Activated naive CD8-positive, alpha-beta T cell (primary cell): Measurements from ENCODE around the gene KRT34.
"Not testable (repeated sequence)": the region's sequence is repeated elsewhere in the genome, so short reads cannot be mapped to it uniquely, and the experiment has no call there.

Source experiments
- H3K27ac Mint-ChIP-seq: one replicate; pipeline ENCODE4 v1.8.0; 2021; ENCODE audit warnings: mixed read lengths
- H3K27me3 Mint-ChIP-seq: one replicate; pipeline ENCODE4 v1.8.0; 2021; ENCODE audit warnings: mixed read lengths
- H3K36me3 Mint-ChIP-seq: one replicate; pipeline ENCODE4 v1.8.0; 2021; ENCODE audit warnings: mixed read lengths
- H3K4me1 Mint-ChIP-seq: one replicate; pipeline ENCODE4 v1.8.0; 2021; ENCODE audit warnings: low read depth, mixed read lengths
- H3K4me3 Mint-ChIP-seq: one replicate; pipeline ENCODE4 v1.8.0; 2021; ENCODE audit warnings: mild to moderate bottlenecking, mixed read lengths
- H3K9me3 Mint-ChIP-seq: one replicate; pipeline ENCODE4 v1.8.0; 2021; ENCODE audit warnings: low read depth, mixed read lengths

The KRT34 gene

DNA sequence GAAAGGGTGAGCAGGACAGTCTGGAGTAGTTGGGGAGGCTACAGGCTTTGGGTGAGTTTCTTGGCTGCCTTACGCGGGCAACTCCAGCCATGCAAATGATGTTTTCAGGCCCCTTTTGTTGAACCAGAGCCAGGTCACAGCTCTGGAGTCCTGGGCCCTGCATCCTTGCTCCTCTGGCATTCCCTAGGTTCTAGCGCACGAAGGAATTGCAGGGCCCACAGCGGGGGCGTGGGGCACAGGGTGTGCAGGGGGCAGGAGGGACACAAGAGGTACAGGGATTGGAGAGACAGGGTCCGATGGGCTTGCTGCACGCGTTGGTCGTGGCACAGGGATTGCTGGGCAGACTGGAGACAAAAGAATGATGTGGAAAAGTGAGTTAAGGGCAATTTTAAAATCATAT, 11.7 kb upstream of the KRT34 start:
- Mint-ChIP-seq H3K36me3 (no peaks in the 10 kb centered on the region), H3K4me3 (no peak overlapping the region), H3K27me3 (peaks cover 2% of the 10 kb centered on the region), H3K9me3 (no peaks in the 10 kb centered on the region), H3K4me1 (peaks cover 4% of the 10 kb centered on the region), H3K27ac (no peak overlapping the region)

DNA sequence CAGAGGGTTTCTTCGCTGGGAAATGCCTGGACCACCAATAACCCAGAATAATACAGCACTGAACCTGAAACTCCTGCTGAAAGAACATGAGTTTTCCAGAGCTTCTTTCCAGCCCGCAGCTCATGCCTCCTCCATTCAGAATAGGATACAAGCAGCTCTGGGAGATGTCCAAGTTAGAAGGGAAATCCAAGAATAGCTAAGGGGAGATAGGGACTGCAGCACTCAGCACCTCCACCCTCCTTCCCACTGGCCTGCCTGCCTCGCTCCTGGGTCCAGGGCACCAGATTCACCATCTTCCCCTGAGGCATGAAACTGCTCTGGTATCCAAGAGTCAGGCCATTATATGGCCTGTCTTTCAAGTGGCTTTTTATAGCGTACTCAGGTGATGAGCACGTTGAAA, 11.2 kb upstream of the KRT34 start:
- Mint-ChIP-seq H3K27ac (no peak overlapping the region), H3K27me3 (peaks cover 2% of the 10 kb centered on the region), H3K4me3 (no peak overlapping the region), H3K9me3 (no peaks in the 10 kb centered on the region), H3K36me3 (no peaks in the 10 kb centered on the region), H3K4me1 (peaks cover 7% of the 10 kb centered on the region)

DNA sequence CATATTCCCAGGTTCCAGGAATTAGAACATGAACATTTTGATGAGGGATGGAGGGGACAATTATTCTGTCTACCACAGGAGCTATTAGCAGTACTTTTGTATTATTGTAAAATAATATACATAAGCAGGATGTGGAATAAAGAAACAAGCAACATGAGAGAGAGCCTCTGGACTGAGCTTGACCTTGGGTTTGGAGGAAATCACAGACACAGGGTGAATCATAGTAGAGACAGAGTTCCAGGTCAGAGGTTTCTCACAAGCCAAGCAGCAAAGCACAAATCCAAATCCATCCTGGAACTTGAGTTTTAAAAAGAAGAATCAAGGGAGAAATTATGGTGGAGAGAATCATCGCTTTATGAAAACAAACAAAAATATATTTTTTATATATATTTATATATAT, 10.2 kb upstream of the KRT34 start:
- no peak overlapping the region for H3K4me3 Mint-ChIP-seq
- H3K27me3 Mint-ChIP-seq: peaks cover 2% of the 10 kb centered on the region
- H3K4me1 Mint-ChIP-seq: peaks cover 7% of the 10 kb centered on the region
- no peak overlapping the region for H3K27ac Mint-ChIP-seq
- peaks cover 1% of the 10 kb centered on the region for H3K36me3 Mint-ChIP-seq
- no peaks in the 10 kb centered on the region for H3K9me3 Mint-ChIP-seq

DNA sequence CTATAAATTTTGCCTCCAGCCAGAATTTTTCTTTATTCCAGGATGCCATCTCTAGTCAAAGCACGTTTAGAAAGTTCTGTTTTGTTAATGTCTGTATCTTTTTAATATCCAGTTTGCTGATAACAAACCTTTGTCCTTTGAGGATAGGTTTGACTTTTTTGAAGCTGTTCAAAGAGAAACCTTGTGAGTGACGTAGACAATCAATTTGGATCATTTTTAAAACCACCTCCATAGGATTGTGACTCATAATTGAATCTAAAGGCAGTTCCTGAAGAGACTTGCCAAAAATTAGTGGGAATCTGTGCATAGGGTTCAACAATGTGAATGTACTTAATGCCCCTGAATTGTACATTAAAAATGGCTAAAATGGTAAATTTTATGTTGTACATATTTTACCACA, 9.4 kb upstream of the KRT34 start:
- Mint-ChIP-seq H3K4me1 (peaks cover 7% of the 10 kb centered on the region), H3K4me3 (no peak overlapping the region), H3K27me3 (peaks cover 2% of the 10 kb centered on the region), H3K9me3 (peaks cover 2% of the 10 kb centered on the region), H3K36me3 (peaks cover 4% of the 10 kb centered on the region), H3K27ac (no peak overlapping the region)

DNA sequence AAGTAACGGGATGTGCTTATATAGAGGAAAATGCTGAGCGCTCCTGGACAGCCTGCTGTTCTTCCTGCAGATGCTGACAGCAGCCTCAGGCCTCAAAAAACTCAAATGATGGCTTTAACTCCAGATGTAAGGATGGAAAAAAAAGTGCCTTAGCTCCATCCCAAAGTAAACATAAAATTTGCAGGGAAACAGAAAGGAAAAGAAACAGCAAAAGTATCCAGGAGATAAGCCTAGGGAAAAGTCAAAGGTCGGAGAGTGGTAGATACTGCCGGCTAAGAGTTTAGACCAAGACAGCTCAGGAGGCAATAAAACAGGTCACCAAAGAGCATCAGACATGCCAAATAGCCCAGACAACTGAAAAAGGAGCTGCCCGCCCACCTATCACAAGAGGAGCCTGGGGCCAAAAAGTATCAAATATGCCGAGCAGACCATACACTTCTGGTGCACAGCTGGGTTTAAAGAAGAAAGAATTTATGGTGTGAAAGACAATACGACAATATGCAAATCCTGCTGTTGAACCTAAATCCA, 8.4 kb upstream of the KRT34 start:
- H3K4me3 Mint-ChIP-seq: no peak overlapping the region
- peaks cover 2% of the 10 kb centered on the region for H3K27me3 Mint-ChIP-seq
- H3K27ac Mint-ChIP-seq: no peak overlapping the region
- H3K36me3 Mint-ChIP-seq: peaks cover 5% of the 10 kb centered on the region
- H3K4me1 Mint-ChIP-seq: peaks cover 4% of the 10 kb centered on the region
- peaks cover 5% of the 10 kb centered on the region for H3K9me3 Mint-ChIP-seq

DNA sequence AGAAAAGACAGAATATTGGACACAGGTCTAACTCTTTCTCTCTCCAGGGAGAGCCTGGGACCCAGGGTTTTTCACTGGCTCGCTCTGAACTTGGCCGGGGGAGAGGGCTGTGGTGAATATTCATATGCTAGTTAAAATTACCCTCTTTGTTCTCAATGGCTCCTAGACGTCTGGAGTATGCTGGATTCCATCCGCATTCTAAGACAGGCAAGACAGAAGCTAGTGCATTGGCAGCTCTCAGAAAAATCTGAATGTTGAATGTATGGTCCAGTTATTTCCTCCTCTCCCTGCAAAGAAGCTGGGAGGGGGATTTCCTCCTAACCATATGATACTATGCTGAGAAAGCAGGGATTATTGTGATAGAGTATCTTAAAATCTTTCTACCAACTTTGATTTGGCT, 5.6 kb upstream of the KRT34 start:
- Mint-ChIP-seq H3K27ac (no peak overlapping the region), H3K27me3 (peaks cover 2% of the 10 kb centered on the region), H3K36me3 (peaks cover 5% of the 10 kb centered on the region), H3K4me1 (peaks cover 4% of the 10 kb centered on the region), H3K9me3 (peaks cover 5% of the 10 kb centered on the region), H3K4me3 (no peak overlapping the region)

DNA sequence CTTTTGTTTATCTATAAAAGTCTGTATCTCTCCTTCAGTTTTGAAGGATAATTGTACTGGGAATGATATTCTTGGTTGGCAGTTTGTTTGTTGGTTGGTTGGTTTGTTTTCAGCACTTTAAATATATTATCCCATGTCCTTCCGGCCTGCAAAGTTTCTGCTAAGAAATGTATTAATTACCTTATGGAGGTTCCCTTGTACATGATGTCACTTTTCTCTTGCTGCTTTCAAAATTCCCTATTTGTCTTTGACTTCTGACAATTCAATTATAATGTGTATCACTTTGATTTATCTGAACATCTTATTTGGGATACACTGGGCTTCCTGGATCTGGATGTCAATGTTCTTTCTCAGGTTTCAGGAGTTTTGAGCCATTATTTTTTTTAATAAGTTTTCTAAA, 4.1 kb upstream of the KRT34 start:
- peaks cover 5% of the 10 kb centered on the region for H3K9me3 Mint-ChIP-seq
- H3K27ac Mint-ChIP-seq: no peak overlapping the region
- no peaks in the 10 kb centered on the region for H3K27me3 Mint-ChIP-seq
- peaks cover 4% of the 10 kb centered on the region for H3K4me1 Mint-ChIP-seq
- no peak overlapping the region for H3K4me3 Mint-ChIP-seq
- peaks cover 5% of the 10 kb centered on the region for H3K36me3 Mint-ChIP-seq

DNA sequence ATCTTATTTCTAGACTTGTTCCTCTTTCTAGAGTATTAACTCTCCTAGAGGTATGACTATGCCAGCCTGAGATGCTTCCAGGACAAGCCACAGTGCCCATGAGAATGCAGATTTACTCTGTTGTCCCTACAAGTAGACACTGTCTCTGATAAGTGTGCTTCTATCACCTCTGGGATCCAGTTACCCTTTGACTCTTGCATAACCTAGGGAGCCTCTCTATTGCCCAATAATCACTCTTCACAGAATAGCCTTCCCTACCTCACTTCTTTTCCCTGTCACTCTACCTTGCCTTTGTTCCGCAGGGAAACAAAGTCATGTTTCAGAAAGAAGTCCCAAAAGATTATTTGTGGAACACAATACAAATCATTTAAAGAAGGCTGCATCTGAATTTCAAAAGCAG, 1.6 kb upstream of the KRT34 start:
- peaks cover 5% of the 10 kb centered on the region for H3K9me3 Mint-ChIP-seq
- H3K27ac Mint-ChIP-seq: no peak overlapping the region
- H3K36me3 Mint-ChIP-seq: peaks cover 5% of the 10 kb centered on the region
- H3K4me1 Mint-ChIP-seq: peaks cover 7% of the 10 kb centered on the region
- no peaks in the 10 kb centered on the region for H3K27me3 Mint-ChIP-seq
- H3K4me3 Mint-ChIP-seq: no peak overlapping the region

DNA sequence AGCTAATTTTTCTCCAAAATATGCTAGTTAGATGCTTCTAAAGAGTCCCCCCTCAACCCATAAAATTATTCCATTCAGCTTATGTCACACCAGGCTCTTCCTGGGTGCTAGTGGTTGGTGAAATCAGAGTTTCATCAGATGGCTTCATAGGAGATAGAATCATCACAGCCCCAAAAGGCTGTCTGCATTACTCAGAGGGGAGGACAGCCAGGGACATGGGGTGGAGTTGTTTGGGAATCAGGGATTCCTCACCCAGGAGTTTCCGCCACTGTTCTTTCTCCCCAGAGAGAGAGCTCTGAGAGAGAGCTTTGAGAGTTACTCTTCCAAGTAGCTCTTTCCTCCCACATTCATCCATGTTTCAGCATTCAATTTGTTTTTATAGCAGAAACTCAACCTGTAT, 288 bp upstream of the KRT34 start:
- H3K9me3 Mint-ChIP-seq: peaks cover 5% of the 10 kb centered on the region
- H3K27me3 Mint-ChIP-seq: no peaks in the 10 kb centered on the region
- peaks cover 5% of the 10 kb centered on the region for H3K36me3 Mint-ChIP-seq
- peaks cover 15% of the 10 kb centered on the region for H3K4me1 Mint-ChIP-seq
- no peak overlapping the region for H3K4me3 Mint-ChIP-seq
- H3K27ac Mint-ChIP-seq: no peak overlapping the region

DNA sequence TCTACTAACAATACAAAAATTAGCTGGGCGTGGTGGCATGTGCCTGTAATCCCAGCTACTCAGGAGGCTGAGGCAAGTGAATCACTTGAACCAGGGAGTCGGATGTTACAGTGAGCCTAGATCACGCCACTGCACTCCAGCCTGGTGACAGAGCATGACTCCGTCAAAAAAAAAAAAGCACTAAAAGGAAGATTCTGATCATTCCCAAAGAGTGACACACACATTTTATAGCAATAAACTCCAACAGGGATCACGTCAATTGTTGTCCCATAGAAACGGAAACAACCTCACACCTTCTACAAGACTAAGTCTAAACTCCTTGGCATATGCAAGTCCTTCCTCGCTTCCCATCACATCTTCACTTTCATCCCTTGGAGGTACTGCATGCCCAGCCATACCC, 2.0 kb downstream of the KRT34 start:
- not testable (repeated sequence) for H3K27me3 Mint-ChIP-seq, H3K9me3 Mint-ChIP-seq, H3K36me3 Mint-ChIP-seq, H3K27ac Mint-ChIP-seq, H3K4me3 Mint-ChIP-seq
- H3K4me1 Mint-ChIP-seq: peaks cover 22% of the 10 kb centered on the region

DNA sequence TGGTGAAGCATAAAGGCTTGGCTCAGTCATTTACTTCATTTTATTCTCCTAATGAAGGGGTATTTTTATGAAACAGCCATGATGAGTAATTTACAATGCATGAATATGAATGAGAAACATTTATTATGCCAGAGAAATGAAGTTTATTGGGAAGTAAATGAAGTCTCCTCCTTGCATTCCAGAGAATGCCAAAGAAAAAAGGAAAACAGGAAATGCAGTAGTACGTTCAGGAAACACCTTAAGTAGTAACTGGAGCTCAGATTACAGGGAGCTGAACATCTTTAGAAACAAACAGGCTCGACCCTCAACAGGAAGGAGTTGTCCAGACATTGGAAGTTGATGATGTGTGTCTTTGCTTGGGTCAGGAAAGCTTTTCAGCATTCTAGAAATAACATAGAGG, 4.6 kb downstream of the KRT34 start:
- Mint-ChIP-seq H3K36me3 (peaks cover 6% of the 10 kb centered on the region), H3K27me3 (no peaks in the 10 kb centered on the region), H3K27ac (no peak overlapping the region), H3K4me1 (peaks cover 22% of the 10 kb centered on the region), H3K4me3 (no peak overlapping the region), H3K9me3 (peaks cover 10% of the 10 kb centered on the region)

DNA sequence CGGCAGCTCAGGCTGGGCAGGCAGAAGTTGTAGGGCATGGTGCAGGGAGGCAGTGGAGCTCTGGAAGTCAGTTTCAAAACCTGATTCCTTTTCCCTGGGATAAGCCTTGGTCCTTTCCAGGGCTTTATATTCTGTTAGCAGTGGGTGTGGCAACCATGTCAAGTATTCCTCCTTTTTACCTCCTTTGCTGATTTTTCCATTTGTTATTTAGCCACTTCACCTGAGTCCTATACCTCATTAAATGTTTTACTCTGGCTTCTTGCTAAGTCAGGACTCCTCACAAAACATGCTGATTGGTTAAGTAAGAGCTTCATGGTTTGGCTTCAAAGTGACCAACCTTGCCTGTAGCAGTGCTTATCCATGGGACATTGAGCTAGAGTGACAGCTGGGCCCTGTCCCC, 12.4 kb downstream of the KRT34 start, which contains the start of gene KRT33B:
KRT33B (minus strand) TSS at position 101 of the 400 bp plus-strand sequence; CDS start at position 38, 63 bp downstream.
- peaks cover 7% of the 10 kb centered on the region for H3K9me3 Mint-ChIP-seq
- H3K27ac Mint-ChIP-seq: no peak within 1 kb of the TSS
- H3K4me3 Mint-ChIP-seq: no peak within 1 kb of the TSS
- H3K36me3 Mint-ChIP-seq: peaks cover 3% of the 10 kb centered on the region
- H3K27me3 Mint-ChIP-seq: no peaks in the 10 kb centered on the region
- peaks cover 13% of the 10 kb centered on the region for H3K4me1 Mint-ChIP-seq

DNA sequence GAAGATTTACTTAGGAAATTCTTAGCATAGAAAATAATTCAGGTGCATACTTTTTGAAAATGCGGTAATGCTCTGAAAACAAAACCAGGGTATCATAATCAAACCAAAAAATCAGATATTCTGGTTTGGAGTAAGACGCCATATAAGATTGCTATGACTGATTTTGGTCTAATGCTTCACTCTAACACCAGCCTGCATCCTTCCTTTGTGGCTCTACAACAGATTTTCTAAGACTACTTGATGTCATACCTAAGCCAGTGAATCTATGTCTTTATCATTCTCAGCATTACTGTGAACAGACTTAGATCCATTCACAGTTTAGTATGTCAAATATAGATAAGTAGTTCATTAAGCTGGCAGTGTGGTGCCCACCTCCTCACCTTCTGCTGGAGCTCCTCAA, 13.1 kb downstream of the KRT34 start:
- Mint-ChIP-seq H3K4me3 (no peak overlapping the region), H3K27me3 (no peaks in the 10 kb centered on the region), H3K27ac (no peak overlapping the region), H3K36me3 (no peaks in the 10 kb centered on the region), H3K9me3 (peaks cover under 1% of the 10 kb centered on the region), H3K4me1 (peaks cover 17% of the 10 kb centered on the region)

DNA sequence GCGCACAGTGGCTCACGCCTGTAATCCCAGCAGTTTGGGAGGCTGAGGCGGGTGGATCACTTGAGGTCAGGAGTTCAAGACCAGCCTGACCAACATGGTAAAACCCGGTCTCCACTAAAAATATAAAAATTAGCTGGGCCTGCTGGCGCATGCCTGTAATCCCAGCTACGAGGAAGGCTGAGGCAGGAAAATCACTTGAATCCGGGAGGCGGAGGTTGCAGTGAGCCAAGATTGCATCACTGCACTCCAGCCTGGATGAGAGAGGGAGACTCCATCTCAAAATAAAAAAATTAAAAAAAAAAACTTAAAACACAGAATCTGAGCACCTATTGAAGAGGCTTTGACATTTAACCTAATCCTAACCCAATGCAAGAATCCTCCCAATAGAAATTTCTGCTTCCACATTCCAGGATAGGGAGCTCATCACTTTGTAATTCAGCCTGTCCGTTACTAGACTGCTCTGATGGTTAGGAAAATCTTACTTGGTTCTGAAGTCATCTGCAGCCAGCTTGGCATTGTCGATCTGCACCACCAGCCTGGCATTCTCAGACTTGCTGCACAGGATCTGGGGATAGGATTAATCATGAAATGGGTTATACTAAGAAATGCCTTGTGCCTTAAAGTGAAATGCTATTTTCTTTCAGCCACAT, 14.6 kb downstream of the KRT34 start:
- H3K4me3 Mint-ChIP-seq: no peak overlapping the region
- H3K9me3 Mint-ChIP-seq: no peaks in the 10 kb centered on the region
- H3K36me3 Mint-ChIP-seq: no peaks in the 10 kb centered on the region
- no peak overlapping the region for H3K27ac Mint-ChIP-seq
- H3K27me3 Mint-ChIP-seq: no peaks in the 10 kb centered on the region
- peaks cover 18% of the 10 kb centered on the region for H3K4me1 Mint-ChIP-seq

DNA sequence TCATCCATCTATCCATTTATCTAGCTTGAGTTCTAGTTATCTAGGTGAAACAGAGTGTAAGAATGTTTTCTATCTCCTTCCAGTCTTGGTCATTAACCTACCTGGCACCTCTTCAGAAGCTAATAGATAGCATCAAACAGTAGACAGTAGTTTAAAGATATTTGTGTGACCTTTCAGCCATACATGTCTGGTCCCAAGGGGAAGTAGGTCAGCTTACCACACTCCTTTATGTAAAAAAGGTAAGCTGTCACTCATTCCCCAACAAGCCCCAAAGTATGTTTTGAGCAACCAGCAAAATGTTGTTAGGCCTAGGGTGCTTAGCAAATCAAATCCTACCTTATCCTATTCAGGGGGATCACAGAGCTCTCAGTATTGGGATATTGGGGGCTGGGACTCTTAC, 16.0 kb downstream of the KRT34 start:
- Mint-ChIP-seq H3K4me1 (peaks cover 17% of the 10 kb centered on the region), H3K4me3 (no peak overlapping the region), H3K27me3 (no peaks in the 10 kb centered on the region), H3K27ac (no peak overlapping the region), H3K36me3 (peaks cover 2% of the 10 kb centered on the region), H3K9me3 (no peaks in the 10 kb centered on the region)

DNA sequence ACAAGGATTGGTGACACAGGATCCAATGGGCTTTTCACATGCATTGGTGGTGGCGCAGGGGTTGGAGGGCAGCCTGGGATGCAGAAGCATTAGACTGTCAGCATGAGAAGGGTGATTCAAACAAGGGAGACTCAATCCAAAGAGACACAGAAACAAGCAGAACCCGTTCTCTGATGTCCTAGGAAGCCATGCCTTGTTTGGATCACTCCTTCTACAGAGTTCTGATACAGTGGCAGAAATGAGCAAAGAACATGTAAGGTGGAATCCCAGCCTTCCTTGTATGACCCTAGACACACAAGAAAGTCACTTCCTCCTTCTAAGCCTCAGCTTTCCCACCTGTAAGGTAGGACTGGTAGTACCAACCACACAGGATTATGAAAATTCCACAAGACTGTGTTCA, 18.2 kb downstream of the KRT34 start:
- H3K4me1 Mint-ChIP-seq: peaks cover 6% of the 10 kb centered on the region
- no peaks in the 10 kb centered on the region for H3K9me3 Mint-ChIP-seq
- H3K4me3 Mint-ChIP-seq: no peak overlapping the region
- no peaks in the 10 kb centered on the region for H3K27me3 Mint-ChIP-seq
- no peak overlapping the region for H3K27ac Mint-ChIP-seq
- H3K36me3 Mint-ChIP-seq: peaks cover 2% of the 10 kb centered on the region
